SK-N-SH (cell line): Measurements from ENCODE around the gene CSF2RB. TPM values are rescaled to one million over a fixed set of nuclear protein-coding genes. Genes with fewer than 3 reads are reported as not detected.

Experiments
- CTCF ChIA-PET: fragments of 300-600, 350-600 bp; formaldehyde crosslinking; extraction: SDS; loops from one replicate; lab custom pipeline; 2021; lab: Yijun Ruan, JAX
- POLR2A ChIA-PET: fragments of 350-600 bp; sonication (Branson Sonifier 250); formaldehyde crosslinking; extraction: SDS; loops from one replicate; lab custom pipeline; 2020; ENCODE audit warnings: antibody characterized with exemption, inconsistent platforms; lab: Yijun Ruan, JAX
- DNase-seq: peaks from one replicate; pipeline ENCODE4 v3.0.0; 2012
- H2AFZ ChIP-seq: fragments of 200-600 bp; sonication (generic); 2 replicates; pipeline ENCODE4 v1.8.1; 2016; ENCODE audit warnings: antibody characterized with exemption, mild to moderate bottlenecking, low read depth
- H3F3A ChIP-seq: fragments of 200-600 bp; sonication (generic); replicated peaks from 2 replicates; pipeline ENCODE3; 2016; ENCODE audit warnings: antibody characterized with exemption, mild to moderate bottlenecking; ENCODE audit not compliant: insufficient read depth
- H3K27ac ChIP-seq, 2 experiments: fragments of 200-500 bp in 1 of 2; fragments of 200-600 bp in 1 of 2; sonication (Bioruptor generic) in 1 of 2; sonication (generic), shearing (Covaris generic) in 1 of 2; 2 replicates each; pipeline versions ENCODE4 v1.5.1 to v1.6.1; 2014 to 2016; ENCODE audit warnings: low read depth in 2 of 2, inconsistent platforms in 1 of 2, low read length in 1 of 2, mild to moderate bottlenecking in 1 of 2, mixed read lengths in 1 of 2
- H3K27me3 ChIP-seq: fragments of 200-600 bp; sonication (generic), shearing (Covaris generic); 2 replicates; pipeline ENCODE4 v1.6.1; 2016; ENCODE audit warnings: mixed run types; ENCODE audit not compliant: insufficient read depth
- H3K36me3 ChIP-seq, 2 experiments: fragments of 200-500 bp in 1 of 2; fragments of 200-600 bp in 1 of 2; sonication (Bioruptor generic) in 1 of 2; sonication (generic) in 1 of 2; replicated peaks in 1 of 2; 2 replicates each; pipeline versions ENCODE3 to v1.5.1; 2014 to 2016; ENCODE audit warnings: low read length in 1 of 2, mild to moderate bottlenecking in 1 of 2; ENCODE audit not compliant: insufficient read depth in 2 of 2, control insufficient read depth in 1 of 2
- H3K4me1 ChIP-seq, 2 experiments: fragments of 200-500 bp in 1 of 2; fragments of 200-600 bp in 1 of 2; sonication (Bioruptor generic) in 1 of 2; sonication (generic), shearing (Covaris generic) in 1 of 2; 2 replicates each; pipeline versions ENCODE4 v1.5.1 to v1.6.1; 2014 to 2016; ENCODE audit warnings: low read depth in 1 of 2, low read length in 1 of 2, mixed run types in 1 of 2; ENCODE audit not compliant: insufficient read depth in 2 of 2, control insufficient read depth in 1 of 2
- H3K4me2 ChIP-seq: fragments of 200-600 bp; sonication (generic), shearing (Covaris generic); 2 replicates; pipeline ENCODE4 v1.6.1; 2017; ENCODE audit warnings: mixed run types
- H3K4me3 ChIP-seq, 2 experiments: fragments of 200-500 bp in 1 of 2; fragments of 200-600 bp in 1 of 2; sonication (Bioruptor generic) in 1 of 2; sonication (generic), shearing (Covaris generic) in 1 of 2; 2 replicates each; pipeline versions ENCODE4 v1.5.1 to v1.8.1; 2014 to 2016; ENCODE audit warnings: low read depth in 2 of 2, inconsistent platforms in 1 of 2, low read length in 1 of 2, mild to moderate bottlenecking in 1 of 2, mixed read lengths in 1 of 2, moderate library complexity in 1 of 2
- H3K79me2 ChIP-seq: fragments of 200-600 bp; sonication (generic); 2 replicates; pipeline ENCODE4 v1.8.1; 2017; ENCODE audit warnings: mild to moderate bottlenecking; ENCODE audit not compliant: insufficient read depth
- H3K9ac ChIP-seq: fragments of 200-600 bp; sonication (generic); 2 replicates; pipeline ENCODE4 v1.6.1; 2017; ENCODE audit warnings: mixed run types
- H3K9me2 ChIP-seq: fragments of 200-600 bp; sonication (generic); 2 replicates; pipeline ENCODE4 v1.6.1; 2017; ENCODE audit warnings: mixed run types
- H3K9me3 ChIP-seq: fragments of 200-600 bp; sonication (generic); 2 replicates; pipeline ENCODE4 v1.6.1; 2017; ENCODE audit warnings: mixed run types, mild to moderate bottlenecking, moderate library complexity
- H4K20me1 ChIP-seq: fragments of 200-600 bp; sonication (generic); 2 replicates; pipeline ENCODE4 v1.6.1; 2017; ENCODE audit warnings: mild to moderate bottlenecking, mixed run types; ENCODE audit not compliant: insufficient read depth
- CHD2 ChIP-seq: fragments of 150-350 bp; IDR thresholded peaks from 2 replicates; pipeline ENCODE4 v1.6.1; 2018; ENCODE audit warnings: low read length; ENCODE audit not compliant: partially characterized antibody
- EP300 ChIP-seq, 2 experiments: IDR thresholded peaks; 2 replicates each; pipeline versions ENCODE4 v1.4.0 to v1.6.1; 2012; ENCODE audit warnings: borderline replicate concordance in 1 of 2, low read depth in 1 of 2, low read length in 1 of 2
- EZH2phosphoT487 ChIP-seq: fragments of 200-600 bp; sonication (generic); IDR thresholded peaks from 2 replicates; pipeline ENCODE4 v1.6.1; 2017; ENCODE audit warnings: low read depth, mixed run types, mild to moderate bottlenecking, antibody characterized with exemption, moderate library complexity, borderline replicate concordance
- JUND ChIP-seq: IDR thresholded peaks from 2 replicates; pipeline ENCODE4 v1.4.0; 2012
- NFIC ChIP-seq: IDR thresholded peaks from 2 replicates; pipeline ENCODE4 v1.4.0; 2012; ENCODE audit warnings: borderline replicate concordance
- NRF1 ChIP-seq: IDR thresholded peaks from 2 replicates; pipeline ENCODE4 v1.6.1; 2012; ENCODE audit warnings: low read depth, mild to moderate bottlenecking, low read length
- RCOR1 ChIP-seq: fragments of 150-350 bp; IDR thresholded peaks from 2 replicates; pipeline ENCODE4 v1.6.1; 2017; ENCODE audit warnings: antibody characterized with exemption, low read length
- REST ChIP-seq: IDR thresholded peaks from 2 replicates; pipeline ENCODE4 v1.6.1; 2012; ENCODE audit warnings: mild to moderate bottlenecking, low read depth, low read length, moderate library complexity
- SIN3A ChIP-seq: IDR thresholded peaks from 2 replicates; pipeline ENCODE4 v1.6.1; 2012; ENCODE audit warnings: low read depth, mild to moderate bottlenecking, low read length, moderate library complexity, borderline replicate concordance
- TEAD4 ChIP-seq: IDR thresholded peaks from 2 replicates; pipeline ENCODE4 v1.4.0; 2012; ENCODE audit warnings: mild to moderate bottlenecking, borderline replicate concordance; ENCODE audit not compliant: insufficient read depth
- YY1 ChIP-seq: IDR thresholded peaks from 2 replicates; pipeline ENCODE4 v1.4.0; 2012; ENCODE audit warnings: low read depth, mild to moderate bottlenecking
- WGBS: methylation state at CpG from one replicate; pipeline ENCODE4 v1.1.6; 2017; ENCODE audit warnings: low lambda C conversion rate; 5-methylcytosine and 5-hydroxymethylcytosine counted together
- polyA plus RNA-seq, 3 experiments: library from polyadenylated mRNA; depleted of rRNA; stranded (reverse); fragments of >200 nt; gene quantifications; 2 replicates each; pipeline ENCODE4 v1.2.3, GENCODE V29; 2012

CSF2RB gene
- polyA plus RNA-seq, 1 of the 3 experiments (the other 2 are of a cell fraction) = not detected

DNA sequence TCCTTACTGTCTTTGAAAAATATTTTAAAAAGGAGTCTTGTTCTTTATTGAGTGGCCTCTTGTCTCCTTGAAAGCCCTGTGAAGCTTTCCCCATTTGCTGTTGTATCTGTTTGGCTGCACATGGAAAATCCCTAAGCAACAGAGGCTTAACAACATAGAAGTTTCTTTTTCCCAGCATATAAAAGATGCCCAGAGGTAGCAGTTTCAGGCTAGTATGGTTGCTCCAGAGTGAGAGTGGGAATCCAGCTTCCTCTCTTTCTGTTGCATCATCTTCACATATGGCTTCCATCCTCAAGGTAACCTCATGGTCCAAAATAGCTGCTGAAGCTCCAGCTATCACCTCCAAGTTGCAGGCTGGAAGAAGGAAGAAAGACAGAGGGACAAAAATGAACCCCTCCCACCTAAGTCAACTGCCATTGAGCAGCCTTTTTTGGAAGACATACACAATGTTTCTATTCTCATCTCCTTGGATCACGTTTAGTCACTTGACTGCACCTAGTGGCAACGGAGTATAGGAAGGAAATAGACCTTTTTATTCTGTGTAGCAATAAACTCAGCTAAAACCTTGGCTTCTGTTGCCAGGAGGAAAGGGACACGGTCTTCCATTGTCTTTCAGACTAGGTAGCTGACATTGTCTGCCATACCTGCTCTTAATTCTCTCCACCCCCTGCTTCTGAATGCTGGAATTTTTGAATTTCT is 5.3 kb downstream of the CSF2RB start (continued):
- no peak for TF ChIP-seq REST
- no peak for TF ChIP-seq TEAD4
- TF ChIP-seq NFIC = no peak

DNA sequence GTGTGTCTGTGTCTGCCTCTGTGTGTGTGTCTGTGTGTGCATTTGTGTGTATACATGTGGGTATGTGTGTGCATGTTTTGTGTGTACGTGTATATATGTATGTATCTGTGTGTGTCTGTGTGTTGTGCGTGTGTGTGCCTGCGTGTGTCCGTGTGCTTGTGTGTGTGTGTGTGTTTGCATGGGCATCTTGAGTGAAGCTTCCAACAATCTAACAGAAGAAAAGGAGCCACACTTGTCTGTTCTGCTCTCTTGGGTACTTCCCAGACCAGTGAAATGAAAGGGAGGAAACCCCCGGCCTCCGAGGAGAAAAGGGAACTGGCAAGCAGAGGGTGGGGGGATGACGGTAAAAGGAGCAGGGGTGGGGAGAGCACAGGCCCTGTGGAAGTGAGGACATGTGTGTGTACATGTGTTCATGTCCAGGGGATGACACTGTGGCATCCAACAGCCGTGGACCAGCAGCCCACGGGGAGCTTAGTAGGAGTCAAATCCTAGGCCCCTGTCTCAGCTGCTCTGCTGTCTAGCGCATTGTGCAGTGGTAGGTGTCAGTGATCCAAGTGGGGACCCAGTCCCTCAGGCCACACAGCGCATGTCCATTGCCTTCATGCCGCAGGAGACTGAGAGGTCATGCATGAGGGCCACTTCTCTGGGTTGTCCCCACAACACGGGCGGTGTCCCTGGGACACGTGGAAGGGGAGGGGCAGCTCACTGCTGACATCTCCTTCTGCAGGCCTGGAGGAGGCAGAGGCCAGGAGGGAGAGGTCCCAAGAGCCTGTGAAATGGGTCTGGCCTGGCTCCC is 8.1 kb downstream of the CSF2RB start:
- POLR2A ChIA-PET = no interaction called here
- DNase-seq = no peak
- WGBS = 67% methylated on average over 10 of the region's 15 CpGs

More for the DNA sequence above, 8.1 kb downstream of the CSF2RB start:
- Histone ChIP-seq H3K27me3 (peaks cover 6% of the 10 kb centered on the region; the same call in 1 of the 2 replicates), H3K79me2 (no peaks in the 10 kb centered on the region), H3F3A (no peaks in the 10 kb centered on the region), H3K9me2 (no peaks in the 10 kb centered on the region), H3K9me3 (no peaks in the 10 kb centered on the region), H3K4me2 (no peak overlapping the region), H3K36me3 (no peaks in the 10 kb centered on the region), H3K27ac (no peak overlapping the region), H3K4me1 (no peaks in the 10 kb centered on the region), H3K9ac (no peak overlapping the region), H2AFZ (no peak overlapping the region), H3K4me3 (no peak overlapping the region), H4K20me1 (no peaks in the 10 kb centered on the region)
- TF ChIP-seq JUND (no peak), YY1 (no peak), RCOR1 (no peak), REST (no peak), EP300 (IDR thresholded peaks at IDR 0.05; ENCODE audit: borderline replicate concordance in 1 of 2, low read depth in 1 of 2, low read length in 1 of 2) (no peak), NRF1 (no peak), CHD2 (no peak), EZH2phosphoT487 (no peak), SIN3A (no peak)
- CTCF ChIA-PET = interaction anchor here (1.4 kb wide), 1 partner anchor 65 kb away, joined by 4 read pairs; no protein-coding TSS in a partner anchor
